Epidermal melanocyte (primary cell): ENCODE measurements around the gene PXK.
"Not testable (repeated sequence)": the region's sequence is repeated elsewhere in the genome, so short reads cannot be mapped to it uniquely, and the experiment has no call there.

Experiments used
- DNase-seq: peaks from one replicate; pipeline ENCODE4 v3.0.0; 2011; ENCODE audit warnings: low spot score; ENCODE audit not compliant: insufficient read length

PXK gene

DNA sequence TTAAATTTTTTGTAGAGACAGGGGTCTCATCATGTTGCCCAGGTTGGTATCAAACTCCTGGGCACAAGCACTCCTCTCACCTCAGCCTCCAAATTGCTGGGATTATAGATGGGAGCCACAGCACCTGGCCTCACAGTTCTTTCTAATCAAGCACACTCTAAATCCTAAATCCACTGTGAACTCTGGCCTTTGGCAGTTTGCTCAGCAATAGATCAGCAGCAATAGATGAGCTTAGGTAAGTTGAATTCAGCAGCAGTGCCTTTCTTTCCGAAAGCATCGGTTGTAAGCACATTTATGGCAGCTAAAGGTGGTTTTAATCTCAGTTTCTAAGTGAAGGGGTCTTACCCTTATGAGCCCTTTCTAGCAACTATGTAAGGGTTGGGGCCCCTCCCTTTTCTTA, 84.4 kb downstream of the PXK start:
- DNase-seq, result no peak

DNA sequence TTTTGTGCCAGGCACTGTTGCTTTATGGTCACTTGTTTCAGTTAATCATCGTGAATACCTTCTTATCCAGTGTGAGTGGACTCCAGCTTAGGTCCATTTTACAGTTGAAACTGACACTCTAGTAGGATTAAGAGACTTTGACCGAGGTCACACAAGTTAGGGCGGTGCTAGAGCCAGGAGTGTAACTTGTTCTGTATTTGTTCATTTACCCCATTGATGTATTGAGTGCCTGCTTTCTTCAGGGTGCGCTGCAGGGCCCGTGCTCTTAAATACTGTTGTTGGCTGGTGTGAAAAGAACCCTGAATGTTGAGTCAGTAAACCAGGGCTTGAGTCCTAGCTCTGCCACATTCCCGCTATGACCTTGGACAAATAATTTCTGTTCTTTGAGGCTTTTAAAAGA, 85.5 kb downstream of the PXK start:
- no peak for DNase-seq

GRCh38 chr3:58419780-58420507, 87.3 kb downstream of the PXK start:
- no peak for DNase-seq

- no peak for DNase-seq
Observed at GRCh38 chr3:58421004-58421403, 88.3 kb downstream of the PXK start.

DNA sequence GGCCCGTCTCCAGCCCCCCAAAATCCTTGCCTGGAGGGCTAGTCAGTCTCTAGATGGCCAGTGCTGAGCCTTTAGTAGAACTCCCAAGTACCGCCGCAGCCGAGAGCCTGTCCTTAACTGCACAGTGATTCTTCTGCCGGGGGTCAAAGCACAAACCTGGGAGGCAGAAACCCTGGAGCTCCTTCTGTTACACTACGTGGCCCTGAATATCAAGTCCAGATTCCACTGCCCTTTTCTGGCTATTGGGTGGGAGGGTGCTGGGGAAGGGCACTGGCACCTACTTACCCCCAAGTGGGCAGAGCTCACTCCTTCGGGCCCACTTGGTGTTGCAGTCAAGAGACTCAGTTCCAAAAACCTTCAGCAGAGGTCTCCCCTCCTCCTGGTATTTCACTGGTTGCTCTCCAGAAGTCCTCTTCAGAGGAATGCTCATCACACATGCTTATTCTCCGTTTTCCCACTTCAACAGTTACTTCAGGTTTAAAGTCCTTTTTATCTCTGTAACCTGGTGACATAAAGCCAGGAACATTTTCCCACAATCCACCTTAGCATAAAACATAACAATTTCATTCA, 90.1 kb downstream of the PXK start:
- DNase-seq, result no peak

DNA sequence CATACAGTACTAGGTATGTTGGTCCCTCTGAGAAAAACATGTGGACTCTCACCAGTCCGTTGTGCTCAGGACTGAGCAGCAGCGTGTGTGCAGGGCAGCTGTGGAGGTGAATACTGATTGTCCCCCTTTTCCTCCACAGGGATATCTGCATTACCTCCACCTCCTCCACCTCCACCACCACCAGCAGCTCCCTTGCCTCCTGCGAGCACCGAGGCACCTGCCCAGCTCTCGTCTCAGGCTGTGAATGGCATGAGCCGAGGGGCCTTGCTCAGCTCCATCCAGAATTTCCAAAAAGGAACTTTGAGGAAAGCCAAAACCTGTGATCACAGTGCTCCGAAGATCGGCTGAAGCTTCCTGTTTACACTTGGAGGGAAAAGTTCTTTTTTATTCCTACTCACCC, 91.9 kb downstream of the PXK start:
- DNase-seq, result no peak

- DNase-seq, result no peak
Observed at GRCh38 chr3:58425782-58426181, 93.1 kb downstream of the PXK start.

GRCh38 chr3:58427661-58428361, 95.1 kb downstream of the PXK start:
- no peak for DNase-seq

DNA sequence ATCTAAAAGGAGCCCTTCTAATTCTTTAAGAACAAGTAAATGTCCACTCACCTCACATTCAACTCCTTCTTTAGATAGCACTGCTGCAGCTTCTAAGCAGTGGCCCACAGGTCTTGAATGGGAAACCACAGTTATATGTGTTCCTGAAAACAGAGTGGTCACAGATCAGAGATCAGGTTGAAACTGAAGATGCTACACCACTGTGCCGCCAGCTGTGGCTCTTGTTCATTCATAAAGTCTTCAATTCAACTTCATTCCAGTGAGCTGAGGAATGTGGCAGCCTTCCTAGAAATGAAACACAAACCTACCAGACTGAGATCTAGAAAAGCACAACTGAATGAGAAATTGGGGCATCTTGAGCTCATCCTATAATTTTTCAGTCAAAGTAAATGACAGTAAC, 97.0 kb downstream of the PXK start:
- no peak for DNase-seq

DNA sequence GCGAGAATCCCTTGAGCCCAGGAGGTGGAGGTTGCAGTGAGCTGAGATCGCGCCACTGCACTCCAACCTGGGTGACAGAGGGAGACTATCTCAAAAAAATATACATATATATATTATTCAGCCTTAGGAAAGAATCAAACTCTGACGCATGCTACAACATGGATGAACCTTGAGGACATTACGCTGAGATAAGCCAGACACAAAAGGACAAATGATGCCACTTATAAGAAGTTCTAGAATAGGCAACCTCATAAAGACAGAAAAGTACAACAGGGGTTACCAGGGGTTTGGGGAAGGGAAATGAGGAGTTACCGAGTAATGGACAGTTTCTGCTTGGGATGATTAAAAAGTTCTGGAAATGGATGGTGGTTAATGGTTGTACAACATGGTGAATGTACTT, 100.2 kb downstream of the PXK start:
- DNase-seq, result no peak

GRCh38 chr3:58433400-58434167, 100.9 kb downstream of the PXK start, which contains the start of gene PDHB:
PDHB (minus strand) TSS chr3:58433832; CDS start chr3:58433809, 23 bp downstream.
- peak; percentile 88 for DNase-seq

- peak; percentile 17 for DNase-seq
Observed at GRCh38 chr3:58434168-58434504, 101.4 kb downstream of the PXK start.

DNA sequence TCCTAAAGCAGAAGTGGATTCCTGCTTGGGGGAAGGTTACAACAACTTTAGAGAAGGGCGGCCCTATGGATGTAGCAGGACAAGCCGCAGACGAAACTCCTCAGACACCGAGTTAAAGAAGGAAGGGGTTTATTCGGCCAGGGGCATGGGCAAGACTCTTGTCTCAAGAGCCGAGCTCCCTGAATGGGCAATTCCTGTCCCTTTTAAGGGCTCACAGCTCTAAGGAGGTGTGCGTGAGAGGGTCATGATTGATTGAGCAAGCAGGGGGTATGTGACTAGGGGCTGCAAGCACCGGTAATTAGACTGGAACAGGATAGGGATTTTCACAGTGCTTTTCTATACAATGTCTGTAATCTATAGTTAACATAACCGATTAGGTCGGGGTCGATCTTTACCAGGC, 101.8 kb downstream of the PXK start:
- no peak for DNase-seq

DNA sequence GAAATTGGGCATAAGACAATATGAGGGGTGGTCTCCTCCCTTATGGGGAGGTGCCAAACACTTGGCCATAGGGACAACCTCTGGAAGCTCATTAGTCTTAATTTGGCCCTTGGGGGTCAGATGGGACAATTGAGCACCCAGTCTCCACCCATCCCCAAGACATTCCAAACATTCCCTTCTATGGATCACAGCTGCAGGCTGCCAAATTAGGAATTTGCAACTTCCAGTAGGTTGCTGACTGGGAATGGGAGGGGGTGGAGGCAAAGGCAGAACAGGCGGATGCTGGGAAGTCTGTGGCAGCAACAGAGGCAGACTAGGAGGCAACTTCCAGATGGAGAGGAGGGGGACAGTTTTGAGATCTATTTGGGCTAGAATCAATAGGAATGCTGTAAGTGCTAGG, 102.3 kb downstream of the PXK start:
- peak; percentile 19 for DNase-seq

- not testable (repeated sequence) for DNase-seq
Observed at GRCh38 chr3:58437276-58437675, 104.6 kb downstream of the PXK start.

DNA sequence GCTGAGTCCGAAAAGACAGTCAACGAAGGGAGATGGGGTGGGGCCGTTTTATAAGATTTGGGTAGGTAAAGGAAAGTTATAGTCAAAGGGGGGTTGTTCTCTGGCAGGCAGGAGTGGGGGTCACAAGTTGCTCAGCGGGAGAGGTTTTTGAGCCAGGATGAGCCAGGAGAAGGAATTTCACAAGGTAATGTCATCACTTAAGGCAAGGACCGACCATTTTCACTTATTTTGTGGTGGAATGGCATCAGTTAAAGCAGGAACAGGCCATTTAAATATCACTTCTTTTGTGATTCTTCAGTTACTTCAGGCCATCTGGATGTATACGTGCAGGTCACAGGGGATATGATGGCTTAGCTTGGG, 108.3 kb downstream of the PXK start:
- not testable (repeated sequence) for DNase-seq

GRCh38 chr3:58441514-58442450, 109.1 kb downstream of the PXK start:
- no peak for DNase-seq

DNA sequence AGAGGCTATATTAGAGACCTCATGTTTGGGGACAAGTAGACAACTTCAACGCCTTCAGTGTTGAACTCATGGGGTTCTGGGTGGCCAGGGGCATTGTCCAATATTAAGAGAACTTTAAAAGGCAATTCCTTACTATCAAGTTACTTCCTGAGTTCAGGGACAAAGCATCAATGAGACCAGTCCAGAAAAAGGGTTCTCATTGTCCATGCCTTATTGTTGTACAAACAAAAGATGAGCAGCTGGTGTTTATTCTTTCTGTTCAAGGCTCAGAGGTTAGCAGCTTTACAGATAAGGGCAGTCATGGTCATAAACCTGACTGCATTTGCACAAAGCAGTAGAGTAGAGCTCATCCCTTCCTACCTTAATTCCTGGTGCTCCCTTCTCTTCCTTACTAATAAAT, 119.5 kb downstream of the PXK start:
- DNase-seq, result no peak

- DNase-seq, result no peak
Observed at GRCh38 chr3:58459160-58459559, 126.5 kb downstream of the PXK start.

GRCh38 chr3:58462829-58463180, 130.1 kb downstream of the PXK start:
- no peak for DNase-seq
